HCT116 (cell line): Measurements from ENCODE around the gene APOL5. TPM values are rescaled to one million over a fixed set of nuclear protein-coding genes. Genes with fewer than 3 reads are reported as not detected.

Source experiments
- ATAC-seq: fragments of 200-7000 bp; cut with Tn5 transposase; 2 replicates; pipeline ENCODE4 v1.9.1; 2020; ENCODE audit warnings: mild to moderate bottlenecking, moderate library complexity
- BruUV-seq: library from RNA; stranded (reverse); fragments of 400-500 nt; replicated peaks from 2 replicates; lab custom pipeline; 2021; lab: Mats Ljungman, UMichigan
- CTCF ChIA-PET: fragments of 300-600 bp; sonication (Branson Sonifier 250); formaldehyde crosslinking; loops from one replicate; lab custom pipeline; 2021; ENCODE audit warnings: antibody characterized with exemption; lab: Charles Lee
- POLR2A ChIA-PET: fragments of 300-600, 350-600 bp; sonication (Branson Sonifier 250); formaldehyde crosslinking; loops from one replicate; lab custom pipeline; 2021; ENCODE audit warnings: antibody characterized with exemption; lab: Charles Lee
- RAD21 ChIA-PET, 2 experiments: fragments of 300-600 bp; sonication (Branson Sonifier 250); formaldehyde crosslinking; loops; one replicate each; lab custom pipeline; 2023; ENCODE audit warnings: low total read pairs in 2 of 2; ENCODE audit not compliant: uncharacterized antibody in 2 of 2, unreplicated experiment in 2 of 2, low non-redundant PET in 1 of 2; lab: Charles Lee
- DNase-seq: peaks from one replicate; pipeline ENCODE4 v3.0.0-alpha.2; 2010; ENCODE audit warnings: low read depth, low spot score
- H2AFZ ChIP-seq: fragments of 200-600 bp; shearing (Covaris generic), sonication (generic); 2 replicates; pipeline ENCODE4 v1.6.1; 2017; ENCODE audit warnings: low read depth, mixed run types, mixed read lengths, antibody characterized with exemption, low read length; ENCODE audit not compliant: poor library complexity, severe bottlenecking
- H3K27ac ChIP-seq: 2 replicates; pipeline ENCODE4 v1.5.1; 2012; ENCODE audit warnings: low read depth, low read length
- H3K27me3 ChIP-seq: fragments of 200-600 bp; sonication (generic); 2 replicates; pipeline ENCODE4 v1.6.1; 2016; ENCODE audit warnings: mixed run types, low read length, mixed read lengths; ENCODE audit not compliant: insufficient read depth
- H3K36me3 ChIP-seq, 2 experiments: fragments of 200-500 bp in 1 of 2; fragments of 200-600 bp in 1 of 2; sonication (Bioruptor generic) in 1 of 2; sonication (generic) in 1 of 2; 2 replicates each; pipeline versions ENCODE4 v1.5.1 to v1.6.1; 2014 to 2016; ENCODE audit warnings: low read length in 2 of 2, inconsistent platforms in 1 of 2, mixed read lengths in 1 of 2, mixed run types in 1 of 2; ENCODE audit not compliant: insufficient read depth in 2 of 2, control insufficient read depth in 1 of 2
- H3K4me1 ChIP-seq, 2 experiments: fragments of 200-600 bp in 1 of 2; sonication (generic) in 1 of 2; 2 replicates each; pipeline versions ENCODE4 v1.5.1 to v1.6.1; 2012 to 2017; ENCODE audit warnings: low read length in 2 of 2, inconsistent platforms in 1 of 2, mild to moderate bottlenecking in 1 of 2, mixed read lengths in 1 of 2, mixed run types in 1 of 2, moderate library complexity in 1 of 2; ENCODE audit not compliant: insufficient read depth in 2 of 2, control insufficient read depth in 1 of 2
- H3K4me2 ChIP-seq: fragments of 200-600 bp; sonication (generic); 2 replicates; pipeline ENCODE4 v1.6.1; 2017; ENCODE audit warnings: mixed run types, low read length, mixed read lengths
- H3K4me3 ChIP-seq, 2 experiments: fragments of 200-600 bp in 1 of 2; sonication (generic) in 1 of 2; replicated peaks in 1 of 2; 2 replicates each; pipeline ENCODE4 v1.5.1; 2011 to 2016; ENCODE audit warnings: low read length in 2 of 2, control low read depth in 1 of 2, low read depth in 1 of 2, mild to moderate bottlenecking in 1 of 2, mixed read lengths in 1 of 2, mixed run types in 1 of 2
- H3K79me2 ChIP-seq: fragments of 200-600 bp; sonication (generic); 2 replicates; pipeline ENCODE4 v1.6.1; 2017; ENCODE audit warnings: mild to moderate bottlenecking, mixed run types, low read length, moderate library complexity, mixed read lengths; ENCODE audit not compliant: insufficient read depth
- H3K9ac ChIP-seq: fragments of 200-600 bp; sonication (generic); 2 replicates; pipeline ENCODE4 v1.6.1; 2016; ENCODE audit warnings: low read length, mixed read lengths
- H3K9me2 ChIP-seq: fragments of 200-600 bp; sonication (generic), shearing (Covaris generic); 2 replicates; pipeline ENCODE4 v1.6.1; 2017; ENCODE audit warnings: mixed run types, mild to moderate bottlenecking, moderate library complexity; ENCODE audit not compliant: insufficient read depth
- H3K9me3 ChIP-seq, 2 experiments: fragments of 200-500 bp in 1 of 2; fragments of 200-600 bp in 1 of 2; sonication (Bioruptor generic) in 1 of 2; sonication (generic) in 1 of 2; 2 replicates each; pipeline ENCODE4 v1.6.1; 2014 to 2017; ENCODE audit warnings: low read length in 2 of 2, mixed read lengths in 2 of 2, inconsistent platforms in 1 of 2, low read depth in 1 of 2, mild to moderate bottlenecking in 1 of 2, mixed run types in 1 of 2, moderate library complexity in 1 of 2; ENCODE audit not compliant: control insufficient read depth in 1 of 2, insufficient read depth in 1 of 2
- H4K20me1 ChIP-seq: fragments of 200-600 bp; sonication (generic), shearing (Covaris generic); 2 replicates; pipeline ENCODE4 v1.6.1; 2017; ENCODE audit warnings: mixed run types, mild to moderate bottlenecking, moderate library complexity; ENCODE audit not compliant: insufficient read depth
- ELF1 ChIP-seq: IDR thresholded peaks from 2 replicates; pipeline ENCODE4 v1.6.1; 2012; ENCODE audit warnings: low read depth, borderline replicate concordance
- EZH2 ChIP-seq: fragments of 200-600 bp; sonication (generic); IDR thresholded peaks from 2 replicates; pipeline ENCODE4 v1.6.1; 2017; ENCODE audit warnings: antibody characterized with exemption, mixed run types
- EZH2phosphoT487 ChIP-seq: fragments of 200-600 bp; IDR thresholded peaks from 2 replicates; pipeline ENCODE4 v1.6.1; 2018; ENCODE audit warnings: antibody characterized with exemption, borderline replicate concordance
- FOSL1 ChIP-seq: IDR thresholded peaks from 2 replicates; pipeline ENCODE4 v1.6.1; 2012; ENCODE audit warnings: low read depth
- JUND ChIP-seq: IDR thresholded peaks from 2 replicates; pipeline ENCODE4 v1.6.1; 2012
- POLR2A ChIP-seq: IDR thresholded peaks from 2 replicates; pipeline ENCODE4 v1.7.0; 2011; ENCODE audit warnings: borderline replicate concordance; ENCODE audit not compliant: insufficient read depth, insufficient read length; ENCODE audit errors: extremely low read depth
- POLR2AphosphoS5 ChIP-seq: IDR thresholded peaks from 2 replicates; pipeline ENCODE4 v1.6.1; 2011; ENCODE audit warnings: mild to moderate bottlenecking, low read depth, low read length, moderate library complexity
- RAD21 ChIP-seq: IDR thresholded peaks from 2 replicates; pipeline ENCODE4 v1.6.1; 2012; ENCODE audit warnings: low read depth, mild to moderate bottlenecking
- REST ChIP-seq: IDR thresholded peaks from 2 replicates; pipeline ENCODE4 v1.6.1; 2012; ENCODE audit warnings: low read depth
- SP1 ChIP-seq: IDR thresholded peaks from 2 replicates; pipeline ENCODE4 v1.6.1; 2012; ENCODE audit warnings: low read depth
- SRF ChIP-seq: IDR thresholded peaks from 2 replicates; pipeline ENCODE4 v1.6.1; 2012; ENCODE audit warnings: low read depth
- TCF7L2 ChIP-seq: IDR thresholded peaks from 2 replicates; pipeline ENCODE4 v1.7.0; 2011; ENCODE audit warnings: borderline replicate concordance, inconsistent platforms; ENCODE audit not compliant: insufficient read depth, insufficient read length; ENCODE audit errors: extremely low read depth
- YY1 ChIP-seq: IDR thresholded peaks from 2 replicates; pipeline ENCODE4 v1.6.1; 2011; ENCODE audit warnings: low read length, low read depth, moderate library complexity, mild to moderate bottlenecking; ENCODE audit not compliant: insufficient replicate concordance; ENCODE audit errors: extremely low read depth
- ZFX ChIP-seq: fragments of 450-650 bp; IDR thresholded peaks from 2 replicates; pipeline ENCODE4 v1.6.1; 2017
- intact Hi-C: fragments of 100-400 bp; cut with micrococcal nuclease; formaldehyde crosslinking; loops from 2 replicates; pipeline ENCODE4 v1.10.0; 2022
- total RNA-seq: library from RNA; stranded (reverse); gene quantifications from one replicate; pipeline ENCODE4 v1.2.1, GENCODE V29; 2021; ENCODE audit not compliant: unreplicated experiment
- TF ChIP-seq, protein P1 (sequence below): IDR thresholded peaks from 2 replicates; pipeline ENCODE4 v1.6.1; 2012
- TF ChIP-seq, protein P2 (sequence below): IDR thresholded peaks from 2 replicates; pipeline ENCODE4 v1.6.1; 2012

The APOL5 gene
- total RNA-seq, 1 experiment from 2014 or later = not detected

DNA sequence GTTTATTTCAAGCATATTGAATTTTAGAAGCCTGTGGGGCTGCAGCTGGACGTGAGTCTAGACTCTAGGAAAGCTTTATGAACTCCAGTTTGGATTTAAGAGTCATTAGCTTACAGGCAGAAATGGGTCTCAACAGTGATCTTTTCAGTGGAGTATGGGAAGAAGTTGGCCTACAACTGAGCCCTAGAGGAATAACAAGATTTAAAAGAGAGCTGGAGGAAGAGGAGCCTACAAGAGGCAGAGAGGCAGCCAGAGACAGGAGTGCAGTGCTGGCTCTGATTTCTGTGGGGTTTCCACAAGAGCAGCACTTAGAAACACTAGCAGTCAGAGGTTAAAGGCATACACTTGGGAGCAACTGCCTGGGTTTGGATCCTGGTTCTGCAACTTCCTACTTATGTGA is 17.9 kb downstream of the APOL5 start:
- no TSS peak for BruUV-seq
- intact Hi-C loops = no loop called here
- no peak overlapping the region for H3K27ac ChIP-seq
- H3K79me2 ChIP-seq = no peaks in the 10 kb centered on the region
- POLR2A ChIA-PET = no interaction called here
- H3K27me3 ChIP-seq = no peaks in the 10 kb centered on the region
- ATAC-seq (no peak), DNase-seq (no peak)
- H4K20me1 ChIP-seq = no peaks in the 10 kb centered on the region
- H3K9me2 ChIP-seq = no peaks in the 10 kb centered on the region
- H3K4me3 ChIP-seq = no peak overlapping the region
- H3K9me3 ChIP-seq = no peaks in the 10 kb centered on the region
- H2AFZ ChIP-seq = no peak overlapping the region
- H3K4me1 ChIP-seq = no peaks in the 10 kb centered on the region
- RAD21 ChIA-PET = no interaction called here
- H3K9ac ChIP-seq = no peak overlapping the region
- CTCF ChIA-PET = no interaction called here
- H3K4me2 ChIP-seq = no peak overlapping the region
- TF ChIP-seq POLR2A (no peak), FOSL1 (no peak), POLR2AphosphoS5 (no peak), REST (no peak), JUND (no peak), YY1 (no peak), ZFX (no peak), RAD21 (no peak), SP1 (no peak), SRF (no peak), EZH2 (no peak), EZH2phosphoT487 (no peak), ELF1 (no peak), TCF7L2 (no peak)
- TF ChIP-seq, protein P1, sequence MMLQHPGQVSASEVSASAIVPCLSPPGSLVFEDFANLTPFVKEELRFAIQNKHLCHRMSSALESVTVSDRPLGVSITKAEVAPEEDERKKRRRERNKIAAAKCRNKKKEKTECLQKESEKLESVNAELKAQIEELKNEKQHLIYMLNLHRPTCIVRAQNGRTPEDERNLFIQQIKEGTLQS = no peak
- TF ChIP-seq, protein P2, sequence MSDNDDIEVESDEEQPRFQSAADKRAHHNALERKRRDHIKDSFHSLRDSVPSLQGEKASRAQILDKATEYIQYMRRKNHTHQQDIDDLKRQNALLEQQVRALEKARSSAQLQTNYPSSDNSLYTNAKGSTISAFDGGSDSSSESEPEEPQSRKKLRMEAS = no peak
- no peaks in the 10 kb centered on the region for H3K36me3 ChIP-seq
